HG03139 (cell line): Measurements from ENCODE around the gene STIP1.

ENCODE experiments used
- ATAC-seq: cut with Tn5 transposase; IDR thresholded peaks from one replicate; pipeline ENCODE4 v1.9.1; 2021; ENCODE audit not compliant: unreplicated experiment

The STIP1 gene

GRCh38 chr11:64185693-64186491 is at the start of gene STIP1:
Gene STIP1 (plus strand): TSS chr11:64186171. CDS start chr11:64186262, 91 bp downstream.
- peak; percentile 83 for ATAC-seq

- ATAC-seq: no peak
These were observed 49.1 kb upstream of the STIP1 start for GRCh38 chr11:64136765-64137441.

GRCh38 chr11:64138398-64138797 is 47.6 kb upstream of the STIP1 start:
- no peak for ATAC-seq

- no peak for ATAC-seq
These were observed 46.9 kb upstream of the STIP1 start for GRCh38 chr11:64139049-64139448.

GRCh38 chr11:64140082-64140481 is 45.9 kb upstream of the STIP1 start:
- ATAC-seq: no peak

- ATAC-seq: no peak
These were observed 44.7 kb upstream of the STIP1 start for GRCh38 chr11:64141081-64141783.

GRCh38 chr11:64144587-64145472 is 41.1 kb upstream of the STIP1 start:
- no peak for ATAC-seq

- ATAC-seq: no peak
These were observed 39.7 kb upstream of the STIP1 start for GRCh38 chr11:64146036-64146955.

- no peak for ATAC-seq
These were observed 37.6 kb upstream of the STIP1 start for GRCh38 chr11:64148226-64148916.

- ATAC-seq: no peak
These were observed 36.9 kb upstream of the STIP1 start for GRCh38 chr11:64148917-64149617.

- no peak for ATAC-seq
These were observed 35.9 kb upstream of the STIP1 start for GRCh38 chr11:64150051-64150450.

- no peak for ATAC-seq
These were observed 35.3 kb upstream of the STIP1 start for GRCh38 chr11:64150481-64151239.

GRCh38 chr11:64151337-64151736 is 34.6 kb upstream of the STIP1 start:
- ATAC-seq: no peak

GRCh38 chr11:64152841-64153691 is 32.9 kb upstream of the STIP1 start:
- no peak for ATAC-seq

GRCh38 chr11:64153812-64154211 is 32.2 kb upstream of the STIP1 start:
- ATAC-seq: no peak

- ATAC-seq: no peak
These were observed 29.5 kb upstream of the STIP1 start for GRCh38 chr11:64156235-64157011.
